Sigmoid colon (tissue), 4 donors: ENCODE measurements around the gene NUMB.

Experiments
- POLR2AphosphoS5 ChIP-seq, 4 donors: sonication (generic); formaldehyde crosslinking; IDR thresholded peaks; one replicate each; pipeline ENCODE4 v1.6.1; 2017; ENCODE audit warnings: antibody characterized with exemption in 4 of 4
- TF ChIP-seq, protein P1 (sequence below), 4 experiments: fragments of 450-650 bp in 3 of 4; fragments of 200-600 bp in 1 of 4; IDR thresholded peaks; one replicate each; pipeline ENCODE4 v1.5.1; 2016 to 2019; ENCODE audit warnings: antibody characterized with exemption in 4 of 4, mild to moderate bottlenecking in 3 of 4, moderate library complexity in 2 of 4

DNA sequence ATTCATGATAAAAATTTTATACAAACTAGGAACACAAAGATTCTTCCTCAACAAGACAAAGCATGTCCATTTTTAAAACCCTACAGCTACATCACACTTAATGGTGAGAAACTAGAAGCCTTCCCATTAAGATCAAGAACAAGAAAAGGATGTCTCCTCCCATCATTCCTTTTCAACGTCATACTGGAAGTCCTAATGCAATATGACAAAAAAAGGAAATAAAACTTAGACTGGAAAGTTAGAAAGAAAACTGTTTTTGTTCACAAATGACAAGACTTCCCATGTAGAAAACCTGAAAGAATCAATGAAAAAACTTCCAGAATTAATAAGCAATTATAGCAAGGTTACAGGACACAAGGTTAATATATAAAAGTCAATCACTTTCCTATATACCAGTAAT, 82.5 kb downstream of the NUMB start:
- TF ChIP-seq, protein P1, sequence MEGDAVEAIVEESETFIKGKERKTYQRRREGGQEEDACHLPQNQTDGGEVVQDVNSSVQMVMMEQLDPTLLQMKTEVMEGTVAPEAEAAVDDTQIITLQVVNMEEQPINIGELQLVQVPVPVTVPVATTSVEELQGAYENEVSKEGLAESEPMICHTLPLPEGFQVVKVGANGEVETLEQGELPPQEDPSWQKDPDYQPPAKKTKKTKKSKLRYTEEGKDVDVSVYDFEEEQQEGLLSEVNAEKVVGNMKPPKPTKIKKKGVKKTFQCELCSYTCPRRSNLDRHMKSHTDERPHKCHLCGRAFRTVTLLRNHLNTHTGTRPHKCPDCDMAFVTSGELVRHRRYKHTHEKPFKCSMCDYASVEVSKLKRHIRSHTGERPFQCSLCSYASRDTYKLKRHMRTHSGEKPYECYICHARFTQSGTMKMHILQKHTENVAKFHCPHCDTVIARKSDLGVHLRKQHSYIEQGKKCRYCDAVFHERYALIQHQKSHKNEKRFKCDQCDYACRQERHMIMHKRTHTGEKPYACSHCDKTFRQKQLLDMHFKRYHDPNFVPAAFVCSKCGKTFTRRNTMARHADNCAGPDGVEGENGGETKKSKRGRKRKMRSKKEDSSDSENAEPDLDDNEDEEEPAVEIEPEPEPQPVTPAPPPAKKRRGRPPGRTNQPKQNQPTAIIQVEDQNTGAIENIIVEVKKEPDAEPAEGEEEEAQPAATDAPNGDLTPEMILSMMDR (IDR thresholded peaks at IDR 0.05) = no peak
- TF ChIP-seq POLR2AphosphoS5 (IDR thresholded peaks at IDR 0.05) = no peak
